ENCODE data around the gene GPR34.

GRCh38 chrX:41688835-41689234, at the start of gene GPR34:
- no peak for TF ChIP-seq CEBPB (IDR thresholded peaks at IDR 0.05)
- no peak for TF ChIP-seq CREB1 (IDR thresholded peaks at IDR 0.05; ENCODE audit: low read depth)
- no peak for TF ChIP-seq TCF12 (IDR thresholded peaks at IDR 0.05; ENCODE audit: low read depth)
- no peak for TF ChIP-seq YY1 (IDR thresholded peaks at IDR 0.05; ENCODE audit: low read depth)
- no peak for TF ChIP-seq EGR1 (IDR thresholded peaks at IDR 0.05)
- no peak for TF ChIP-seq TAF1 (IDR thresholded peaks at IDR 0.05; ENCODE audit: low read depth)
- TF ChIP-seq FOXM1 (IDR thresholded peaks at IDR 0.05; ENCODE audit: borderline replicate concordance, low read depth): no peak
- no peak for TF ChIP-seq EP300 (IDR thresholded peaks at IDR 0.05; ENCODE audit: borderline replicate concordance)

Data from Ishikawa (cell line).